A204.1 (cell line): ENCODE results near the gene MICU1.

ENCODE experiments used
- FAIRE-seq: peaks from 2 replicates; lab custom pipeline; 2012; peaks lifted over from hg19 to GRCh38; lab: Jason Lieb, UNC

MICU1 gene

GRCh38 chr10:72630144-72630543 lies 4.3 kb upstream of the MICU1 start:
- no peak for FAIRE-seq

- FAIRE-seq, result no peak
Measured at GRCh38 chr10:72626444-72626754, 520 bp upstream of the MICU1 start.

- FAIRE-seq, result no peak
Measured at GRCh38 chr10:72625276-72625607, 637 bp downstream of the MICU1 start.

DNA sequence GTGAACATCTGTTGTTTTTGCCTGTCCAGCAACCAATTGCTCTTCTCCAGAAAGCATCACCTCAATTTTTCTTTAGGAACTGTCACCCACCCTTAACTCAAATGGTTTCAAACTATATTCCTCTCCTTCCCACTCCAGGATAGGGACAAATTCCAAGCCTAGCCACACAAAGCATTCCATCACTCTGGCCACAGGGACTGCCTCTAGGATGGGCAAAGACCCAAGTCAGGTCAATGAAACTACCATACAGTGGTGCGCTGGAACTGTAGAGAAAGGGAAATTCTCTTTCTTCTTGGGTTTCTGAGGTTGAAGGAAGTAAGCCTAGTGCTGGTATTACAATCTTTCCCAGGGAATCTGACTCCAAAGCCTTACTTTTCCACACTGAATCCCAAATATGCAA lies 3.6 kb downstream of the MICU1 start:
- no peak for FAIRE-seq

- no peak for FAIRE-seq
Measured at GRCh38 chr10:72616716-72617115, 9.2 kb downstream of the MICU1 start.

GRCh38 chr10:72615970-72616369 lies 9.9 kb downstream of the MICU1 start:
- FAIRE-seq, result no peak

DNA sequence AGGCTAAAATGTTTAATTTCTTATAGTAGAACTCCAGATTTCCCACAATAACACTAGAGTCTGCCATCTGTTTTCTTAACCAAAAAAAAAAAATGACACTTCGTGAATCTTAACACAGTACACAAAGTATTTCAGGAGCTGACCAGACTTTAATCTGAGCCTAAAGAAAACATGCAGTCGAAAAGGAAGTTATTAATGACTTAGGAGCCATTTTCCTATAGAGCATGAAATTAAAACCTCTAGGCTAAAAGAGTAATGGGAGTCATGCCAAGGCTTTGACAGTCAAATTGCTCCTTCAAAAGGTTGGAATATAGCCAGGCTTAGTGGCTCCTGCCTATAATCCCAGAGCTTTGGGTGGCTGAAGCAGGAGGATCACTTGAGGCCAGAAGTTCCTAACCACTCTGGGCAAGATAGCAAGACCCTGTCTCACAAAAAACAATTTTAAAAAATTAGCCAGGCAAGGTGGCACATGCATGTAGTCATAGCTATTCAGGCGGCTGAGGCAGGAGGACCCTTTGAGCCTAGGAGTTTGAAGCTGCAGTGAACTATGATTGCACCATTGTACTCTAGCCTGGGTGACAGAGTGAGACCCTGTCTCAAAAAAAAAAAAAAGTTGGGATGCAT lies 13.6 kb downstream of the MICU1 start:
- FAIRE-seq, result no peak

- FAIRE-seq, result no peak
Measured at GRCh38 chr10:72611783-72612182, 14.1 kb downstream of the MICU1 start.

DNA sequence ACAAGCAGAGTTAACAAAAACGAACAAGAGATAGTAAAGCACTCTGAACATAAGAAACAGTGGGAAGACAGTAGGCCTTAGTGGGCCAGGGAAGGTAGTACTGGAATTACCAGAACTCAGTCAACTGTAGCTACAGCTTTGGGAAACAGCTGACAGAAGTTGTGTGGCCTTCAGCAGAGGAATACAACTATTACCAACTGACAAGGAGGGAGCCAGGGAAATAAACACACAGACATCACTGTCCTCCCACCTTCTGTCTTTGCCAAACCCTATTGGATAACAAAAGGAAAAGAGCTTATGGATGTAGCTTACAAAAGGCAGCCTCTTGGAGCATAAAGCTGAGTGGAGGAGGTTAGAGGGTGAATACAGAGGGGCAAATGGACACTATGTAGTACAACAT lies 15.4 kb downstream of the MICU1 start:
- FAIRE-seq, result no peak

DNA sequence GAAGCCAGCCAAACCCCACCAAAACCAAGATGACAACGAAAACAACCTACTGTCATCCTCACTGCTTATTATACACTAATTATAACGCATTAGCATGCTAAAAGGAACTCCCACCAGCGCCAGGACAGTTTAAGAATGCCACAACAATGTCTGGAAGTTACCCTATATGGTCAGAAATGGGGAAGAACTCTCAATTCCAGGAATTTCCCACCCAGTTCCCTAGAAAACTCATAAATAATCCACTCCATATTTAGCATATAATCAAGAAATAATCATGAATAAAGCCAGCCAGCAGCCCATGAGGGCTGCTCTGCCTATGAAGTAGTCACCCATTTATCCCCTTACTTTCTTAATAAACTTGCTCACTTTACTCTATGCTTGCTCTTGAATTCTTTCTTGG lies 20.8 kb downstream of the MICU1 start:
- no peak for FAIRE-seq

GRCh38 chr10:72601144-72601543 lies 24.7 kb downstream of the MICU1 start:
- no peak for FAIRE-seq

- no peak for FAIRE-seq
Measured at GRCh38 chr10:72598769-72599701, 26.8 kb downstream of the MICU1 start.

DNA sequence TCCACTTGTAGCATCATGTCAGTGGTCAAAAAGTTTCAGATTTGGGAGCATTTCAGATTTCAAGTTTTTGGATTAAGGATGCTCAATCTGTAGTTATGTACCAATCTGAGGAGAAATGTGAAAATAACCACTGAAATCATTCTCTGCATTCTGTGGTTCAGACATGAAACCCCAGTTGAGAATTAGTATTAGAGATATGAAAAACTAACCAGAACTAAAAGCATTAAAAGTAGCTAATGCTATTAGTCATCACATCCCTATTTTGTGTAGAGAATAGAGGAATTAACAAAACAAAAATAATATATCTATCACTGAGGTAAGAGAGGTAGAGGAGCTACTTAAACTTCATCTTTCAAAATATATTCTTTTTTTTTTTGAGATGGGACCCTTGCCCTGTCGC lies 28.0 kb downstream of the MICU1 start:
- no peak for FAIRE-seq

DNA sequence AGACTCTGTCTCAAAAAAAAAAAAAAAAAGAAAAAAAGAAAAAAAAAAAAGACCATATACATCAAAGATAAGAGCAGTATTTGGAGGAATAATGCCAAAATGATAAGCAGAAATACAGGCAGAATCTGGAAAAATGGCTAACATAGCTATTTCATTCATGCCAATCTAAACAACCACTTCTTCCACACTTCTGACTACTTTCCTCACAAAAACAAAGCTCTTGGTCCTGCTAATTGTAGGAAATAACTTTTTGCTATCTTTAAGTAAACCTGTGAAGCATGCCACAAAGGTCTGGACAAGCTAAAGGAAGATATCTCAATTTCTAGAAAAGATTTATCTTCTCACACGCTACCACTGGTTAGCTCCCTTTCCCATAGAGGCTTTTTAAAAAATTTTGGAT lies 30.4 kb downstream of the MICU1 start:
- FAIRE-seq, result no peak

DNA sequence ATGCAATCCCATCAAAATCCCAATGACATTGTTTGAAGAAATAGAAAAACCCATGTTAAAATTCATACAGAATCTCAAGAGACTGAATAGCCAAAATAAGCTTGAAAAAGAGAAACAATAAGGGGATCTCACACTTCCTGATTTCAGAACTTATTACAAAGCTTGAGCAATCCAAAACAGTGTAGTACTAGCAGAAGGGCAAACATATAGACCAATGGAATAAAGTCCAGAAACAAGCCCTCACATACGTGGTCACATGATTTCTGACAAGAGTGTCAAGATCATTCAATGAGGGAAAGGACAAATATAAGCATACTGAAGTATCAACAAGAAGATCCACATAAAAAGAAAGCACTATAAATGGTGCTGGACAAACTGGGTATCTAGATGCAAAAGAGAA lies 31.9 kb downstream of the MICU1 start:
- FAIRE-seq, result no peak

GRCh38 chr10:72588266-72588665 lies 37.6 kb downstream of the MICU1 start:
- no peak for FAIRE-seq

DNA sequence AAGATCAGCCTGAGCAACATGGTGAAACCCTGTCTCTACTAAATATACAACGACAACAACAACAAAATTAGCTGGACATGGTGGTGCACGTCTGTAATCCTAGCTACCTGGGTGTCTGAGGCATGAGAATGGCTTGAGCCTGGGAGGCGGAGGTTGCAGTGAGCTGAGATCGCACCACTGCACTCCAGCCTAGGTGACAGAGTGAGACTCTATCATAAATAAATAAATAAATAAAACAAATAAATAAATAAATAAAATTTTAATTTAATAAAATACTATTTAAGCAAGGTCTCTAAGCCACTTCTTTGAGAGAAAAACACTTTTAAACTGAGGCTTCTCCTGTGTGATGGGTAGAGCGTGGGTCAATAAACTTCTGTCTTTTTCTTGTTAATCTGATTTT lies 38.3 kb downstream of the MICU1 start:
- FAIRE-seq, result no peak

GRCh38 chr10:72574636-72575035 lies 51.2 kb downstream of the MICU1 start:
- no peak for FAIRE-seq

DNA sequence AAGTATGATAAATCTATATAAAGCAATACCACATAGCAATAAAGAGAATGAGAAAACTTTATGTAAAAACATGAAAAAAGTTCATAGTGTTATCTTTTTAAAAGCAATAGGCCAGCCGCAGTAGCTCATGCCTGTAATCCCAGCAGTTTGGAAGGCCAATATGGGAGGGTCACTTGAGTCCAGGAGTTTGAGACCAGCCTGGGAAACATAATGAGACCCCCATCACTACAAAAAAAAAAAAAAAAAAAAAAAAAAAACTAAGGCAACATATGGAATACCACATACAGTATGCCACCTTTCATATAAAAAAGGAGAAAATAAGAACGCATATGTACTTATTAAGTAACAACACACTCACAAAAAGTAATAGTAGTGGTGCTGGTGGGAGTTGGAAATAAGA lies 52.8 kb downstream of the MICU1 start:
- FAIRE-seq, result no peak

DNA sequence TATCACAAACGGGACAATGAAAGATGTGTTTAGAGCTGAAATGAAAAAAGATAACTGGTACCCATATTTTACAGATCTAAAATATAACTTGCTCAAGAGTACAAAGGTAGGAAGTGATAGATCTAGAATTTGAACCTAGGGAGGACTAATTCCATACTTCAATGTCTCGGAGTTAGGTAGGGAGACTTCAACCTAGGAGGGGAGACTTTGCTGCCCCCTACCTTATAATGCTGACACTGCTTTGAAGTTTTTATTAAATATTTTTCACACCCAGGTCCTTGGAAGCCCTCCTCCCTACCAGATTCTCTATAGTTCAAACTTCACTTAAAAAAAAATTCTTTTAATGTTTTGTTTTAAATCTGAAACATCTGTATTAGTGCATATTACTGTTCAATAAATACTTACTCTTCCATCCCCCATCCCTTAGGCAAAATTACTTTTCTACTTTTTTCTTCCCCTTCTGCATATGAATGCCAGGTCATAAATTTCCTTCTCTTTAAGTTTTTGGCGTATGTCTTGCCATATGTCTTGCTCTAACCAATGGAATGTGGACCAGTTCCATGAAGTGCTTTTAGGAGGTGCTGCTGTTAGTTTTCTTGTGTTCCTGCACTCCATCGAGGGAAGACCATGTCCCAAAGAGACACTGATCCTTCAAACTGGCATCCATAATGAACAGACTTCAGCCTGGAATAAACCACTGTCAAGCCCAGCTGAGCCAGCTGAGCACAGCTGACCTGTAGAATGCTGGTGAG lies 57.8 kb downstream of the MICU1 start:
- FAIRE-seq, result no peak

- FAIRE-seq, result no peak
Measured at GRCh38 chr10:72567421-72567820, 58.5 kb downstream of the MICU1 start.

GRCh38 chr10:72564596-72564995 lies 61.3 kb downstream of the MICU1 start:
- FAIRE-seq, result no peak

- FAIRE-seq, result no peak
Measured at GRCh38 chr10:72563327-72563932, 62.4 kb downstream of the MICU1 start.
